HepG2 (cell line): Measurements from ENCODE around the gene SDF2. TPM values are rescaled to one million over a fixed set of nuclear protein-coding genes. Genes with fewer than 3 reads are reported as not detected.

Experiments used
- ATF7-NPFF ChIP-seq: sonication (generic); formaldehyde crosslinking; IDR thresholded peaks from 2 replicates; pipeline ENCODE4 v1.8.1; 2023; ENCODE audit warnings: mild to moderate bottlenecking, low read depth, missing genetic modification reagents, moderate library complexity
- CBX1 ChIP-seq: IDR thresholded peaks from one replicate; pipeline ENCODE4 v1.6.1; 2016; ENCODE audit warnings: antibody characterized with exemption, low read depth
- CC2D1A ChIP-seq: sonication (generic); formaldehyde crosslinking; IDR thresholded peaks from 2 replicates; pipeline ENCODE4 v1.8.1; 2023; ENCODE audit warnings: mild to moderate bottlenecking, missing genetic modification reagents
- HNRNPLL ChIP-seq: fragments of 200-400 bp; formaldehyde crosslinking; IDR thresholded peaks from 2 replicates; pipeline ENCODE4 v1.6.1; 2017; ENCODE audit warnings: mild to moderate bottlenecking, low read depth, low read length; ENCODE audit not compliant: poor library complexity, severe bottlenecking
- HOXD1 ChIP-seq: sonication (generic); formaldehyde crosslinking; IDR thresholded peaks from 2 replicates; pipeline ENCODE4 v1.5.0; 2020; ENCODE audit warnings: missing genetic modification reagents
- JUNB ChIP-seq: sonication (generic); formaldehyde crosslinking; IDR thresholded peaks from 2 replicates; pipeline ENCODE4 v1.8.0; 2022; ENCODE audit warnings: missing genetic modification reagents, mild to moderate bottlenecking, borderline replicate concordance
- KDM3A ChIP-seq: IDR thresholded peaks from 2 replicates; pipeline ENCODE4 v1.6.1; 2018; ENCODE audit warnings: low read depth, missing compliant biosample characterization
- MED8 ChIP-seq: sonication (generic); formaldehyde crosslinking; IDR thresholded peaks from 2 replicates; pipeline ENCODE4 v1.8.1; 2023; ENCODE audit warnings: mild to moderate bottlenecking, missing genetic modification reagents; ENCODE audit not compliant: insufficient replicate concordance
- MTA1 ChIP-seq: sonication (generic); formaldehyde crosslinking; IDR thresholded peaks from 2 replicates; pipeline ENCODE4 v1.4.0; 2020; ENCODE audit warnings: missing genetic modification reagents, mild to moderate bottlenecking, borderline replicate concordance
- MYC ChIP-seq: sonication (generic); formaldehyde crosslinking; IDR thresholded peaks from 2 replicates; pipeline ENCODE4 v1.9.0; 2021; ENCODE audit warnings: missing genetic modification reagents, borderline replicate concordance
- NR0B2 ChIP-seq: sonication (generic); formaldehyde crosslinking; IDR thresholded peaks from 2 replicates; pipeline ENCODE4 v1.4.0; 2020; ENCODE audit warnings: mild to moderate bottlenecking, missing genetic modification reagents
- TFE3 ChIP-seq: IDR thresholded peaks from 2 replicates; pipeline ENCODE4 v1.6.1; 2016
- TOPORS ChIP-seq: sonication (generic); formaldehyde crosslinking; IDR thresholded peaks from 2 replicates; pipeline ENCODE4 v1.8.0; 2023; ENCODE audit warnings: mild to moderate bottlenecking, missing genetic modification reagents
- ZBED4 ChIP-seq: sonication (generic); formaldehyde crosslinking; IDR thresholded peaks from 2 replicates; pipeline ENCODE4 v1.4.0; 2020; ENCODE audit warnings: missing genetic modification reagents, borderline replicate concordance
- ZNF142 ChIP-seq: sonication (generic); formaldehyde crosslinking; IDR thresholded peaks from 2 replicates; pipeline ENCODE4 v1.4.0; 2020; ENCODE audit warnings: missing genetic modification reagents
- ZNF44 ChIP-seq: sonication (generic); formaldehyde crosslinking; IDR thresholded peaks from 2 replicates; pipeline ENCODE4 v1.5.1; 2020; ENCODE audit warnings: mild to moderate bottlenecking, missing genetic modification reagents
- polyA plus RNA-seq, 8 experiments: library from polyadenylated mRNA; depleted of rRNA in 3 of 8; stranded (reverse) in 7 of 8; unstranded in 1 of 8; fragments of >200 nt; fragmentation: Illumina TruSeq in 4 of 8; extraction: Trizol in 4 of 8; gene quantifications; 2 replicates each; pipeline versions ENCODE4 v1.2.1 to v1.2.3, GENCODE V29; 2011 to 2016; ENCODE audit warnings: low read depth in 4 of 8, missing spikeins in 1 of 8, mixed read lengths in 1 of 8; ENCODE audit not compliant: insufficient read depth in 1 of 8
- total RNA-seq, 5 experiments: library from RNA; depleted of rRNA; stranded (reverse); fragments of >200 nt; fragmentation: Illumina TruSeq; extraction: Trizol; gene quantifications; 2 replicates each; pipeline ENCODE4 v1.2.3, GENCODE V29; 2016; ENCODE audit warnings: low read depth in 1 of 5

SDF2 gene
- total and polyA plus RNA-seq, 2 of the 13 experiments (the other 11 are each of a cell fraction or from before 2014, with no cell fraction given), result 58.2 to 58.4 TPM

GRCh38 chr17:28710861-28711722 is 49.4 kb upstream of the SDF2 start (continued):
- TF ChIP-seq ZBED4 (CRISPR knock-in tag), result peak; percentile 34; the same call in 1 of the 2 replicates
- no peak for TF ChIP-seq NR0B2 (CRISPR knock-in tag)
- TF ChIP-seq TFE3 (CRISPR knock-in tag), result peak; percentile 65; the same call in 1 of the 2 replicates
- no peak for TF ChIP-seq MED8 (CRISPR knock-in tag)
- no peak for TF ChIP-seq HOXD1 (CRISPR knock-in tag)
- TF ChIP-seq ZNF44, result no peak
- no peak for TF ChIP-seq CC2D1A (CRISPR knock-in tag)
- no peak; the same call in 1 of the 2 replicates for TF ChIP-seq KDM3A
- peak; percentile 64; the same call in 1 of the 2 replicates for TF ChIP-seq MTA1 (CRISPR knock-in tag)
- TF ChIP-seq CBX1, result peak; percentile 69
- peak; percentile 14; the same call in 1 of the 2 replicates for TF ChIP-seq ATF7-NPFF (CRISPR knock-in tag)
- no peak for TF ChIP-seq JUNB (CRISPR knock-in tag)
- TF ChIP-seq TOPORS (CRISPR knock-in tag), result no peak
- peak; percentile 62 for TF ChIP-seq ZNF142 (CRISPR knock-in tag)
- peak; percentile 80 for TF ChIP-seq MYC (CRISPR knock-in tag)
- TF ChIP-seq HNRNPLL, result peak; percentile 55
